ENCODE results near the gene UNC45B. TPM values are rescaled to one million over a fixed set of nuclear protein-coding genes. Genes with fewer than 3 reads are reported as not detected.

UNC45B gene
- total RNA-seq, 2 donors from 2014 or later, result 0.96 TPM; not detected in 1

DNA sequence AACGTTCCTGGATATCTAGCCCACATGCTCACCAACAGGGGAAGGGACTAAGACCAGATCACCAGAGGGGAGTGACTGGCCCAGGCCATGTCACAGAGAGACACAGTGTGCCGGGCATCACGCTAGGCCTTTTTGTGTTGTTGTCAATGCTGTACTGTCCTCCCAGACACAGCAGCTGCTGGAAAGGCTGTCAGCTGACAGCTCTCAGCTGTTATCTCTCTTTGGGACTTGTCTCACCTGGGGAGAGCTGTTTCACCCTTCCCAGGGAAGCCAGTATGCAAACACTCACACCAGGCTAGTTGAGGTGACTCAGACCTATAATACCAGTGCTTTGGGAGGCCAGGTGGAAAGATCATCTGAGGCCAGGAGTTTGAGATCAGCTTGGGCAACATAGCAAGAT lies 19.4 kb downstream of the UNC45B start:
- DNase-seq (ENCODE audit: low spot score), result no peak
- H3K4me3 ChIP-seq, result no peak overlapping the region
- H3K9me3 ChIP-seq, result no peaks in the 10 kb centered on the region
- intact Hi-C loops (cut with DNase I), result no loop called here
- no peak overlapping the region for H3K27ac ChIP-seq
- TF ChIP-seq POLR2AphosphoS5 (IDR thresholded peaks at IDR 0.05) (no peak), POLR2A (IDR thresholded peaks at IDR 0.05) (no peak)
- TF ChIP-seq, protein P1, sequence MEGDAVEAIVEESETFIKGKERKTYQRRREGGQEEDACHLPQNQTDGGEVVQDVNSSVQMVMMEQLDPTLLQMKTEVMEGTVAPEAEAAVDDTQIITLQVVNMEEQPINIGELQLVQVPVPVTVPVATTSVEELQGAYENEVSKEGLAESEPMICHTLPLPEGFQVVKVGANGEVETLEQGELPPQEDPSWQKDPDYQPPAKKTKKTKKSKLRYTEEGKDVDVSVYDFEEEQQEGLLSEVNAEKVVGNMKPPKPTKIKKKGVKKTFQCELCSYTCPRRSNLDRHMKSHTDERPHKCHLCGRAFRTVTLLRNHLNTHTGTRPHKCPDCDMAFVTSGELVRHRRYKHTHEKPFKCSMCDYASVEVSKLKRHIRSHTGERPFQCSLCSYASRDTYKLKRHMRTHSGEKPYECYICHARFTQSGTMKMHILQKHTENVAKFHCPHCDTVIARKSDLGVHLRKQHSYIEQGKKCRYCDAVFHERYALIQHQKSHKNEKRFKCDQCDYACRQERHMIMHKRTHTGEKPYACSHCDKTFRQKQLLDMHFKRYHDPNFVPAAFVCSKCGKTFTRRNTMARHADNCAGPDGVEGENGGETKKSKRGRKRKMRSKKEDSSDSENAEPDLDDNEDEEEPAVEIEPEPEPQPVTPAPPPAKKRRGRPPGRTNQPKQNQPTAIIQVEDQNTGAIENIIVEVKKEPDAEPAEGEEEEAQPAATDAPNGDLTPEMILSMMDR (IDR thresholded peaks at IDR 0.05), result no peak
- H3K4me1 ChIP-seq (replicated peaks), result no peaks in the 10 kb centered on the region
- no peaks in the 10 kb centered on the region for H3K27me3 ChIP-seq (replicated peaks; ENCODE audit: insufficient read depth)
- no peaks in the 10 kb centered on the region for H3K36me3 ChIP-seq
- 55% methylated on average over 3 of the region's 3 CpGs for WGBS

DNA sequence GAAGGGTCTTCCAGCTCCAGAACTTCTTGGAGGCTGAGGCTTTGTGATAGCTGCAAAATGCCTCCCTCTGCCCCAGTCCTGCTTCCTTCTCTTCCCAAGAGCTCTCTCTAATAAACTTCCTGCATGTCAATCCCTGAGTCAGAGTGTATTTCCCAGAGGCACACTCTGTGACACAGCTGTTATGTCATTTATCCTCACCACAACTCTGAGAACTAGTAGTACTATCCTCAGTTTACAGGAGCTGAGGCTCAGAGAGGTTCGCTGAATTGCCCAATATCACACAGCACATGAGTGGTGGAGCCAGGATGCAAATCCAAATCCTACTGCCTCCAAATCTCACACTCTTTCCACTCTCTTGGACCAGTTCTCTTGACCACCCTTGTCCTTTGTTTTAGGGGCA lies 20.0 kb downstream of the UNC45B start:
- TF ChIP-seq, protein P1 (IDR thresholded peaks at IDR 0.05), result no peak
- TF ChIP-seq POLR2A (IDR thresholded peaks at IDR 0.05) (no peak), POLR2AphosphoS5 (IDR thresholded peaks at IDR 0.05) (no peak)
- no peaks in the 10 kb centered on the region for H3K36me3 ChIP-seq
- no peak overlapping the region for H3K4me3 ChIP-seq
- DNase-seq (ENCODE audit: low spot score), result no peak
- WGBS, result 84% methylated on average over 1 of the region's 1 CpG
- H3K9me3 ChIP-seq, result no peaks in the 10 kb centered on the region
- intact Hi-C loops (cut with DNase I), result no loop called here
- H3K4me1 ChIP-seq (replicated peaks), result no peaks in the 10 kb centered on the region
- H3K27ac ChIP-seq, result no peak overlapping the region
- no peaks in the 10 kb centered on the region for H3K27me3 ChIP-seq (replicated peaks; ENCODE audit: insufficient read depth)

DNA sequence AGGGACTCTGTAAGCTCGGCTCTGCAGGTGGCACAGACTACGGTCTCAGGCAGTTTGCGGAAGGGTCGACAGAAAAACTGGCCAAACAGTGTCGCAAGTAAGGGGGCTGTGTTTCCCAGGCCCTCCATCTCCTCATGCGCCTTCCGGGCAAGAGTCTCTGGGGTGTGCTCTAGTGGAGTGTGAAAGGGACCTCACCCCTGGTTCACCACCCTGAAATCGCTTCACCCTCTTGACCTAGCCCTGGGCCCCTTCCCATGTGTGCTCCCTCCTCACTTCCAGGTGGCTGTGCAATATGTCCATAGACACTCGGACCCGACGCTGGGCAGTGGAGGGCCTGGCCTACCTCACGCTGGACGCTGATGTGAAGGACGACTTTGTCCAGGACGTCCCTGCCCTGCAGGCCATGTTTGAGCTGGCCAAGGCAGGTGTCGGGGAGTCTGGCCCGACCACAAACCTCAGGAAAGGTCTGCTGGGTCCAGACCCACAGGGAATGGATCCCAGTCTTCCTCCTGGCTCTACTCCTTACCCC lies 22.3 kb downstream of the UNC45B start:
- intact Hi-C loops (cut with DNase I), result loop anchor here (5.0 kb wide), 2 partner anchors 142 to 362 kb away; no protein-coding TSS in a partner anchor

DNA sequence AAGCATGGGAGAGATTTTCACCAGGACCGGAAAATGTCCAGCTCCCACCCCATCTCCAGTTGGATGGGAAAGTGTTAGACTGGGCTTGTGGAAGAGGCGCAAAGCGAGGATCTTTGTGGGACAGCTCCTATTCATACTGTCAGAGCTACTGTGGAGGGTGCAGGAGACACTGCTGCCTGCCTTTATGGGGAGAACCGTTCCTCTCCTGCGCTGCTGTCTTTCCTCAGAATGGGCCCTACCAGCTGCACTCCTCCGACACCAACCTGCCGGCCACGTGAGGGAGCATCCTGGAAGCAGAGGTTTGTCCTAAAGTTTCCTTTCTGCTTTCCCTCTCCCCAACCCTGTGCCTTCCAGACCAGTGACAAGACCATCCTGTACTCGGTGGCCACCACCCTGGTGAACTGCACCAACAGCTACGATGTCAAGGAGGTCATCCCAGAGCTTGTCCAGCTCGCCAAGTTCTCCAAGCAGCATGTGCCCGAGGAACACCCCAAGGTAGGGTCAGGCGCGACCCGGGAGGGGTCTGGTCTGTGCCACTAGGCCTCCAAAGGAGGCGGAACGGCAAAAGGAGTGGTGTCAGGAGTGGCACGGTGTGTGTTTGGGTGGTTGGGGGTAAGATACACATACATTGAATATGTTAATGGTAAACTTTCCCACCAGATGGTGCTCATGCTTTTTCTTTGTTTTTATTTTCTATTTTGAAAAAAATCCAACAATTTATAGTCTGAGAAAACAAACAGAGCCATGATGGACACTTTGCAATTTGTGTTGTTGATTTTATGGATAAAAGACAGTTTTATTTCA lies 23.6 kb downstream of the UNC45B start:
- no peak overlapping the region for H3K27ac ChIP-seq
- H3K9me3 ChIP-seq, result no peaks in the 10 kb centered on the region
- H3K4me1 ChIP-seq (replicated peaks), result no peaks in the 10 kb centered on the region
- no peaks in the 10 kb centered on the region for H3K27me3 ChIP-seq (replicated peaks; ENCODE audit: insufficient read depth)
- no peak overlapping the region for H3K4me3 ChIP-seq
- DNase-seq (ENCODE audit: low spot score), result no peak
- no peaks in the 10 kb centered on the region for H3K36me3 ChIP-seq
- WGBS, result 70% methylated on average over 18 of the region's 18 CpGs
- intact Hi-C loops (cut with DNase I), result loop anchor here (5.0 kb wide), 2 partner anchors 141 to 361 kb away; no protein-coding TSS in a partner anchor
- TF ChIP-seq, protein P1 (IDR thresholded peaks at IDR 0.05), result peak in 2 of 4 experiments; percentile 49 to 55
- no peak for TF ChIP-seq POLR2A (IDR thresholded peaks at IDR 0.05)

More for the DNA sequence above, 22.3 kb downstream of the UNC45B start:
- H3K36me3 ChIP-seq, result no peaks in the 10 kb centered on the region
- H3K27ac ChIP-seq, result no peak overlapping the region
- H3K9me3 ChIP-seq, result no peaks in the 10 kb centered on the region
- 89% methylated on average over 17 of the region's 17 CpGs for WGBS
- TF ChIP-seq POLR2A (IDR thresholded peaks at IDR 0.05) (no peak), POLR2AphosphoS5 (IDR thresholded peaks at IDR 0.05) (no peak)
- TF ChIP-seq, protein P1 (IDR thresholded peaks at IDR 0.05), result no peak
- no peaks in the 10 kb centered on the region for H3K27me3 ChIP-seq (replicated peaks; ENCODE audit: insufficient read depth)
- no peak overlapping the region for H3K4me3 ChIP-seq
- no peak for DNase-seq (ENCODE audit: low spot score)
- H3K4me1 ChIP-seq (replicated peaks), result no peaks in the 10 kb centered on the region
